WTC11 (cell line): ENCODE measurements around the gene WASF3.

Source experiments
- GTF2I ChIP-seq: fragments of 250-450 bp; sonication (Bioruptor Pico); conservative IDR thresholded peaks from 2 replicates; pipeline ENCODE4 v1.4.0; 2021; ENCODE audit warnings: mild to moderate bottlenecking
- ZNF232 ChIP-seq: sonication (generic); formaldehyde crosslinking; IDR thresholded peaks from 2 replicates; pipeline ENCODE4 v1.8.0; 2022; ENCODE audit warnings: mild to moderate bottlenecking, missing genetic modification reagents

DNA sequence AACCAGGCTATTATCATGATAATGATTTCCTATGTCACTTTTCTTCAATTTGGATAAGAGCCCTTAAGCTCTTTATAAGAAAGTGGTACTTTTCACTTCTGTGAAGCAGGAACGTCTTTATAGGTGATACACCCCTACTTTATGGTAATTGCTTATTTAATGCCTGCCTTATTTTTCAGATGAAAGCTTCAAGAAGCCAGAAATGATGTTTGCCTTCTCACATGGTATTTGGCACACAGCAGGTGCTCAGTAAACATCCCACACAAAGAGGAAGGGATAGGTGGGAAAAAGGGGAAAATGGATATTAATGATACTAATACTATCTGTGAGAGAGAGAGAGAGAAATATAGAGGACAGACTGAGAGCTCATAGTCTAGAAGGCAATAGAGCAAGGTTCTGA, 29.0 kb upstream of the WASF3 start:
- no peak for TF ChIP-seq GTF2I (CRISPR knock-in tag)
- no peak for TF ChIP-seq ZNF232 (CRISPR knock-in tag)
